HepG2 (cell line): Measurements from ENCODE around the gene ZNF181. TPM values are rescaled to one million over a fixed set of nuclear protein-coding genes. Genes with fewer than 3 reads are reported as not detected.

Source experiments
- ATAC-seq: fragments of 200-7000 bp; cut with Tn5 transposase; 3 replicates; pipeline ENCODE4 v1.9.1; 2020; ENCODE audit warnings: mild to moderate bottlenecking, moderate library complexity
- BruUV-seq: library from RNA; stranded (reverse); fragments of 400-500 nt; replicated peaks from 2 replicates; lab custom pipeline; 2021; lab: Mats Ljungman, UMichigan
- CTCF ChIA-PET: fragments of 300-600 bp; formaldehyde crosslinking; extraction: SDS; loops from one replicate; lab custom pipeline; 2021; ENCODE audit warnings: low total read pairs, inconsistent platforms, low intra/inter-chr PET ratio; lab: Yijun Ruan, JAX
- POLR2A ChIA-PET: fragments of 350-600 bp; sonication (Branson Sonifier 250); formaldehyde crosslinking; loops from one replicate; lab custom pipeline; 2020; ENCODE audit warnings: antibody characterized with exemption, inconsistent platforms; lab: Yijun Ruan, JAX
- DNase-seq: peaks from one replicate; pipeline ENCODE4 v3.0.0-alpha.2; 2015; ENCODE audit warnings: low spot score
- FAIRE-seq: peaks from 3 replicates; lab custom pipeline; 2011; peaks lifted over from hg19 to GRCh38; lab: Jason Lieb, UNC
- H2AFZ ChIP-seq: one replicate; pipeline ENCODE4 v1.6.1; 2011; ENCODE audit warnings: low read length, inconsistent platforms
- H3K27ac ChIP-seq: fragments of 300-600 bp; 3 replicates; pipeline ENCODE4 v1.8.0; 2011; ENCODE audit warnings: mixed run types, mild to moderate bottlenecking, mixed read lengths, low read length, inconsistent platforms; ENCODE audit not compliant: insufficient read depth; ENCODE audit errors: extremely low read length
- H3K27me3 ChIP-seq, 2 experiments: fragments of 200-600 bp in 1 of 2; 2 replicates in 1 of 2; 3 replicates in 1 of 2; pipeline versions ENCODE4 v1.6.0 to v1.8.0; 2011; ENCODE audit warnings: low read length in 2 of 2, mild to moderate bottlenecking in 2 of 2, moderate library complexity in 2 of 2, inconsistent platforms in 1 of 2; ENCODE audit not compliant: insufficient read depth in 2 of 2, control insufficient read depth in 1 of 2
- H3K36me3 ChIP-seq, 2 experiments: fragments of 200-600 bp in 1 of 2; replicated peaks in 1 of 2; 2 replicates in 1 of 2; 3 replicates in 1 of 2; pipeline versions ENCODE4 v1.5.1 to v1.8.0; 2011; ENCODE audit warnings: low read length in 2 of 2, inconsistent platforms in 1 of 2; ENCODE audit not compliant: insufficient read depth in 2 of 2, control insufficient read depth in 1 of 2
- H3K4me1 ChIP-seq: 2 replicates; pipeline ENCODE4 v1.5.1; 2012; ENCODE audit warnings: low read length, inconsistent platforms; ENCODE audit not compliant: insufficient read depth
- H3K4me2 ChIP-seq: 2 replicates; pipeline ENCODE4 v1.6.0; 2011; ENCODE audit warnings: low read depth, low read length, inconsistent platforms
- H3K4me3 ChIP-seq, 3 experiments: fragments of 200-600 bp in 1 of 3; sonication (generic), shearing (Covaris generic) in 1 of 3; replicated peaks in 1 of 3; 2 replicates each; pipeline ENCODE4 v1.5.1; 2011 to 2016; ENCODE audit warnings: low read length in 3 of 3, inconsistent platforms in 2 of 3, low read depth in 2 of 3, mild to moderate bottlenecking in 2 of 3, control low read depth in 1 of 3, mixed read lengths in 1 of 3; ENCODE audit not compliant: insufficient read depth in 1 of 3
- H3K79me2 ChIP-seq: one replicate; pipeline ENCODE4 v1.6.1; 2011; ENCODE audit warnings: low read length, inconsistent platforms; ENCODE audit not compliant: insufficient read depth
- H3K9ac ChIP-seq: 2 replicates; pipeline ENCODE4 v1.6.0; 2011; ENCODE audit warnings: mild to moderate bottlenecking, low read depth, low read length, inconsistent platforms; ENCODE audit not compliant: insufficient read depth
- H3K9me3 ChIP-seq: 2 replicates; pipeline ENCODE4 v1.5.1; 2012; ENCODE audit warnings: mild to moderate bottlenecking, low read length
- H4K20me1 ChIP-seq: 2 replicates; pipeline ENCODE4 v1.6.0; 2011; ENCODE audit warnings: inconsistent platforms, mild to moderate bottlenecking, low read length, moderate library complexity; ENCODE audit not compliant: insufficient read depth
- ATM ChIP-seq: fragments of 450-650 bp; IDR thresholded peaks from 2 replicates; pipeline ENCODE4 v1.7.1; 2017; ENCODE audit warnings: mild to moderate bottlenecking, borderline replicate concordance
- KDM5B ChIP-seq: sonication (generic); formaldehyde crosslinking; IDR thresholded peaks from 2 replicates; pipeline ENCODE4 v1.4.0; 2020; ENCODE audit warnings: missing genetic modification reagents, mild to moderate bottlenecking, borderline replicate concordance
- MIER3 ChIP-seq: IDR thresholded peaks from 2 replicates; pipeline ENCODE4 v1.6.1; 2016; ENCODE audit warnings: missing compliant biosample characterization, borderline replicate concordance
- SCMH1 ChIP-seq: sonication (generic); formaldehyde crosslinking; IDR thresholded peaks from 2 replicates; pipeline ENCODE4 v1.9.0; 2021; ENCODE audit warnings: missing genetic modification reagents, mild to moderate bottlenecking, borderline replicate concordance
- TCF12 ChIP-seq, 2 experiments: fragments of 450-650 bp in 1 of 2; sonication (generic) in 1 of 2; formaldehyde crosslinking in 1 of 2; IDR thresholded peaks; 2 replicates each; pipeline versions ENCODE4 v1.6.1 to v1.8.0; 2017 to 2022; ENCODE audit warnings: antibody characterized with exemption in 1 of 2, mild to moderate bottlenecking in 1 of 2, missing genetic modification reagents in 1 of 2, moderate library complexity in 1 of 2
- ZFX ChIP-seq: sonication (generic); formaldehyde crosslinking; IDR thresholded peaks from 2 replicates; pipeline ENCODE4 v1.4.0; 2020; ENCODE audit warnings: mild to moderate bottlenecking, low read depth, missing genetic modification reagents, moderate library complexity
- ZNF207 ChIP-seq: fragments of 450-650 bp; IDR thresholded peaks from 2 replicates; pipeline ENCODE4 v1.6.1; 2016; ENCODE audit warnings: antibody characterized with exemption, borderline replicate concordance
- ZNF264 ChIP-seq: sonication (generic); formaldehyde crosslinking; IDR thresholded peaks from 2 replicates; pipeline ENCODE4 v1.4.0; 2020; ENCODE audit warnings: missing genetic modification reagents
- ZNF549 ChIP-seq: sonication (generic); formaldehyde crosslinking; IDR thresholded peaks from 2 replicates; pipeline ENCODE4 v1.5.0; 2020; ENCODE audit warnings: missing genetic modification reagents
- WGBS: methylation state at CpG from one replicate; pipeline ENCODE4 v1.1.6; 2017; ENCODE audit warnings: low lambda C conversion rate; 5-methylcytosine and 5-hydroxymethylcytosine counted together
- in situ Hi-C: cut with HindIII; loops from 2 replicates; pipeline ENCODE4 v1.10.0; 2017; ENCODE audit warnings: low pct_unique_long_range_greater_than_20kb; ENCODE audit not compliant: extremely low pct_ligation_motif_present
- intact Hi-C: fragments of 100-400 bp; cut with micrococcal nuclease; formaldehyde crosslinking; loops from one replicate; pipeline ENCODE4 v1.10.0; 2022; ENCODE audit not compliant: unreplicated experiment
- polyA plus RNA-seq, 8 experiments: library from polyadenylated mRNA; depleted of rRNA in 3 of 8; stranded (reverse) in 7 of 8; unstranded in 1 of 8; fragments of >200 nt; fragmentation: Illumina TruSeq in 4 of 8; extraction: Trizol in 4 of 8; gene quantifications; 2 replicates each; pipeline versions ENCODE4 v1.2.1 to v1.2.3, GENCODE V29; 2011 to 2016; ENCODE audit warnings: low read depth in 4 of 8, missing spikeins in 1 of 8, mixed read lengths in 1 of 8; ENCODE audit not compliant: insufficient read depth in 1 of 8
- total RNA-seq, 5 experiments: library from RNA; depleted of rRNA; stranded (reverse); fragments of >200 nt; fragmentation: Illumina TruSeq; extraction: Trizol; gene quantifications; 2 replicates each; pipeline ENCODE4 v1.2.3, GENCODE V29; 2016; ENCODE audit warnings: low read depth in 1 of 5
- TF ChIP-seq, protein P1 (sequence below): sonication (generic); formaldehyde crosslinking; IDR thresholded peaks from 2 replicates; pipeline ENCODE4 v1.9.0; 2021; ENCODE audit warnings: missing genetic modification reagents, borderline replicate concordance
- TF ChIP-seq, protein P2 (sequence below): sonication (generic); formaldehyde crosslinking; IDR thresholded peaks from 2 replicates; pipeline ENCODE4 v1.8.1; 2023; ENCODE audit warnings: missing genetic modification reagents, mild to moderate bottlenecking, borderline replicate concordance
- TF ChIP-seq, protein P3 (sequence below): sonication (generic); formaldehyde crosslinking; IDR thresholded peaks from 2 replicates; pipeline ENCODE4 v1.4.0; 2020; ENCODE audit warnings: missing genetic modification reagents, borderline replicate concordance
- TF ChIP-seq, protein P4 (sequence below): sonication (generic); formaldehyde crosslinking; IDR thresholded peaks from 2 replicates; pipeline ENCODE4 v1.8.0; 2022; ENCODE audit warnings: low read depth, missing genetic modification reagents

ZNF181 gene
- total and polyA plus RNA-seq, 2 of the 13 experiments (the other 11 are each of a cell fraction or from before 2014, with no cell fraction given), result 10.6 to 15.5 TPM

DNA sequence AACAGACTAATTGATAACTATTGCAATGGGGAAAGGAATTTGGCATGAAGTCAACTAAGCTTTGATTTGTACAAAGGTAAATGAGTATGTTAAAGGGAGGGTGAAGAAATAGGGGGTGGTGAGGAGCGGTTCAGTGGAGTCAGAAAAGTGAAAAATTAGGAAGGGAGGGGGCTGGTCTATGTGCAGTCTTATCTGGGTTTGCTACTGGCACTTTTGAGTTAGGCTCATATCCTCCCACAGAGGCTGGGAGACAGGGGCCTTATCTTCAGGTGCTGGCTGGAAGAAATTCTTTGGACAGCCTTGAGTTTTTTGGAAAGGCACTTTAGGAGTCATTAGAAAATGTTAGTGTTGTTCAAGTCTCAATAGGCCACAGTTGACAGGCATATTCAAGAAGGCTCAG is 45.5 kb upstream of the ZNF181 start:
- no peak overlapping the region for H3K4me2 ChIP-seq
- POLR2A ChIA-PET, result no interaction called here
- H3K27ac ChIP-seq, result no peak overlapping the region
- peaks cover 13% of the 10 kb centered on the region for H3K4me1 ChIP-seq
- no peaks in the 10 kb centered on the region for H3K79me2 ChIP-seq
- CTCF ChIA-PET, result no interaction called here
- no peaks in the 10 kb centered on the region; a peak in 1 of 5 replicates for H3K27me3 ChIP-seq
- no peaks in the 10 kb centered on the region for H3K36me3 ChIP-seq
- FAIRE-seq (no peak), ATAC-seq (no peak), DNase-seq (no peak)
- no peak overlapping the region for H3K4me3 ChIP-seq
- no peaks in the 10 kb centered on the region for H4K20me1 ChIP-seq
- H3K9me3 ChIP-seq, result peaks cover 14% of the 10 kb centered on the region
- H2AFZ ChIP-seq, result no peak overlapping the region
- 3% methylated on average over 1 of the region's 1 CpG for WGBS
- no TSS peak for BruUV-seq
- in situ Hi-C loops (no loop called here), intact Hi-C loops (no loop called here)
- H3K9ac ChIP-seq, result no peak overlapping the region
- TF ChIP-seq ATM (no peak), ZNF264 (CRISPR knock-in tag) (no peak), ZNF549 (CRISPR knock-in tag) (no peak), ZNF207 (no peak), SCMH1 (CRISPR knock-in tag) (no peak), MIER3 (CRISPR knock-in tag) (no peak), ZFX (CRISPR knock-in tag) (no peak), KDM5B (CRISPR knock-in tag) (no peak), TCF12 (IDR thresholded peaks at IDR 0.05) (no peak), TCF12 (CRISPR knock-in tag; IDR thresholded peaks at IDR 0.05) (no peak)
- TF ChIP-seq, protein P1, sequence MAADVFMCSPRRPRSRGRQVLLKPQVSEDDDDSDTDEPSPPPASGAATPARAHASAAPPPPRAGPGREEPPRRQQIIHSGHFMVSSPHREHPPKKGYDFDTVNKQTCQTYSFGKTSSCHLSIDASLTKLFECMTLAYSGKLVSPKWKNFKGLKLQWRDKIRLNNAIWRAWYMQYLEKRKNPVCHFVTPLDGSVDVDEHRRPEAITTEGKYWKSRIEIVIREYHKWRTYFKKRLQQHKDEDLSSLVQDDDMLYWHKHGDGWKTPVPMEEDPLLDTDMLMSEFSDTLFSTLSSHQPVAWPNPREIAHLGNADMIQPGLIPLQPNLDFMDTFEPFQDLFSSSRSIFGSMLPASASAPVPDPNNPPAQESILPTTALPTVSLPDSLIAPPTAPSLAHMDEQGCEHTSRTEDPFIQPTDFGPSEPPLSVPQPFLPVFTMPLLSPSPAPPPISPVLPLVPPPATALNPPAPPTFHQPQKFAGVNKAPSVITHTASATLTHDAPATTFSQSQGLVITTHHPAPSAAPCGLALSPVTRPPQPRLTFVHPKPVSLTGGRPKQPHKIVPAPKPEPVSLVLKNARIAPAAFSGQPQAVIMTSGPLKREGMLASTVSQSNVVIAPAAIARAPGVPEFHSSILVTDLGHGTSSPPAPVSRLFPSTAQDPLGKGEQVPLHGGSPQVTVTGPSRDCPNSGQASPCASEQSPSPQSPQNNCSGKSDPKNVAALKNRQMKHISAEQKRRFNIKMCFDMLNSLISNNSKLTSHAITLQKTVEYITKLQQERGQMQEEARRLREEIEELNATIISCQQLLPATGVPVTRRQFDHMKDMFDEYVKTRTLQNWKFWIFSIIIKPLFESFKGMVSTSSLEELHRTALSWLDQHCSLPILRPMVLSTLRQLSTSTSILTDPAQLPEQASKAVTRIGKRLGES (CRISPR knock-in tag), result no peak
- TF ChIP-seq, protein P2, sequence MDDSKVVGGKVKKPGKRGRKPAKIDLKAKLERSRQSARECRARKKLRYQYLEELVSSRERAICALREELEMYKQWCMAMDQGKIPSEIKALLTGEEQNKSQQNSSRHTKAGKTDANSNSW (CRISPR knock-in tag), result no peak
- TF ChIP-seq, protein P3, sequence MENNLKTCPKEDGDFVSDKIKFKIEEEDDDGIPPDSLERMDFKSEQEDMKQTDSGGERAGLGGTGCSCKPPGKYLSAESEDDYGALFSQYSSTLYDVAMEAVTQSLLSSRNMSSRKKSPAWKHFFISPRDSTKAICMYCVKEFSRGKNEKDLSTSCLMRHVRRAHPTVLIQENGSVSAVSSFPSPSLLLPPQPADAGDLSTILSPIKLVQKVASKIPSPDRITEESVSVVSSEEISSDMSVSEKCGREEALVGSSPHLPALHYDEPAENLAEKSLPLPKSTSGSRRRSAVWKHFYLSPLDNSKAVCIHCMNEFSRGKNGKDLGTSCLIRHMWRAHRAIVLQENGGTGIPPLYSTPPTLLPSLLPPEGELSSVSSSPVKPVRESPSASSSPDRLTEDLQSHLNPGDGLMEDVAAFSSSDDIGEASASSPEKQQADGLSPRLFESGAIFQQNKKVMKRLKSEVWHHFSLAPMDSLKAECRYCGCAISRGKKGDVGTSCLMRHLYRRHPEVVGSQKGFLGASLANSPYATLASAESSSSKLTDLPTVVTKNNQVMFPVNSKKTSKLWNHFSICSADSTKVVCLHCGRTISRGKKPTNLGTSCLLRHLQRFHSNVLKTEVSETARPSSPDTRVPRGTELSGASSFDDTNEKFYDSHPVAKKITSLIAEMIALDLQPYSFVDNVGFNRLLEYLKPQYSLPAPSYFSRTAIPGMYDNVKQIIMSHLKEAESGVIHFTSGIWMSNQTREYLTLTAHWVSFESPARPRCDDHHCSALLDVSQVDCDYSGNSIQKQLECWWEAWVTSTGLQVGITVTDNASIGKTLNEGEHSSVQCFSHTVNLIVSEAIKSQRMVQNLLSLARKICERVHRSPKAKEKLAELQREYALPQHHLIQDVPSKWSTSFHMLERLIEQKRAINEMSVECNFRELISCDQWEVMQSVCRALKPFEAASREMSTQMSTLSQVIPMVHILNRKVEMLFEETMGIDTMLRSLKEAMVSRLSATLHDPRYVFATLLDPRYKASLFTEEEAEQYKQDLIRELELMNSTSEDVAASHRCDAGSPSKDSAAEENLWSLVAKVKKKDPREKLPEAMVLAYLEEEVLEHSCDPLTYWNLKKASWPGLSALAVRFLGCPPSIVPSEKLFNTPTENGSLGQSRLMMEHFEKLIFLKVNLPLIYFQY (CRISPR knock-in tag), result no peak
- TF ChIP-seq, protein P4, sequence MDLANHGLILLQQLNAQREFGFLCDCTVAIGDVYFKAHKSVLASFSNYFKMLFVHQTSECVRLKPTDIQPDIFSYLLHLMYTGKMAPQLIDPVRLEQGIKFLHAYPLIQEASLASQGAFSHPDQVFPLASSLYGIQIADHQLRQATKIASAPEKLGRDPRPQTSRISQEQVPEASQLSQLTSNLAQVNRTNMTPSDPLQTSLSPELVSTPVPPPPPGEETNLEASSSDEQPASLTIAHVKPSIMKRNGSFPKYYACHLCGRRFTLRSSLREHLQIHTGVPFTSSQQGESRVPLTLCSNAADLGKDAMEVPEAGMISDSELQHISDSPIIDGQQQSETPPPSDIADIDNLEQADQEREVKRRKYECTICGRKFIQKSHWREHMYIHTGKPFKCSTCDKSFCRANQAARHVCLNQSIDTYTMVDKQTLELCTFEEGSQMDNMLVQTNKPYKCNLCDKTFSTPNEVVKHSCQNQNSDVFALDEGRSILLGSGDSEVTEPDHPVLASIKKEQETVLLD (CRISPR knock-in tag), result no peak
